Transverse colon (tissue), 4 donors: ENCODE results near the gene COPA.

Experiments used
- CTCF ChIP-seq, 5 experiments: fragments of 200-600 bp in 3 of 5; fragments of 450-650 bp in 2 of 5; sonication (generic) in 3 of 5; IDR thresholded peaks; 1 replicate in 2 of 5; 2 replicates in 3 of 5; pipeline ENCODE4 v1.5.1; 2016 to 2017; ENCODE audit warnings: antibody characterized with exemption in 5 of 5, inconsistent platforms in 3 of 5, mild to moderate bottlenecking in 2 of 5, moderate library complexity in 1 of 5
- POLR2A ChIP-seq: fragments of 450-650 bp; IDR thresholded peaks from one replicate; pipeline ENCODE4 v1.6.1; 2016; ENCODE audit warnings: antibody characterized with exemption, mild to moderate bottlenecking, moderate library complexity
- POLR2AphosphoS5 ChIP-seq, 3 donors: sonication (generic); formaldehyde crosslinking; IDR thresholded peaks; one replicate each; pipeline ENCODE4 v1.6.1; 2016; ENCODE audit warnings: antibody characterized with exemption in 3 of 3

GRCh38 chr1:160277330-160277729, 65.7 kb downstream of the COPA start:
- no peak for TF ChIP-seq POLR2A
- TF ChIP-seq CTCF (IDR thresholded peaks at IDR 0.05) = no peak
- TF ChIP-seq POLR2AphosphoS5 (IDR thresholded peaks at IDR 0.05) = no peak
